Urinary bladder (tissue), 4 donors: ENCODE data around the gene RPTOR. TPM values are rescaled to one million over a fixed set of nuclear protein-coding genes. Genes with fewer than 3 reads are reported as not detected.

Source experiments
- DNase-seq: peaks from one replicate; pipeline ENCODE4 v3.0.0-alpha.2; 2015; ENCODE audit errors: extremely low spot score
- H3K27ac ChIP-seq: one replicate; pipeline ENCODE4 v1.5.1; 2013; ENCODE audit warnings: low read depth, mild to moderate bottlenecking, moderate library complexity
- H3K36me3 ChIP-seq: one replicate; pipeline ENCODE4 v1.6.1; 2013; ENCODE audit warnings: mild to moderate bottlenecking, moderate library complexity; ENCODE audit not compliant: insufficient read depth
- H3K4me1 ChIP-seq: one replicate; pipeline ENCODE4 v1.6.1; 2013; ENCODE audit warnings: mild to moderate bottlenecking, moderate library complexity; ENCODE audit not compliant: insufficient read depth
- H3K4me3 ChIP-seq: one replicate; pipeline ENCODE4 v1.5.1; 2013; ENCODE audit warnings: low read depth, low read length
- WGBS: extraction: QIAGEN DNeasy Blood & Tissue Kit; methylation state at CpG from one replicate; pipeline ENCODE4 v1.1.7; 2013; 5-methylcytosine and 5-hydroxymethylcytosine counted together
- polyA plus RNA-seq: library from polyadenylated mRNA; stranded (reverse); fragments of 200-250 nt; gene quantifications from one replicate; pipeline ENCODE4 v1.2.3, GENCODE V29; 2013
- total RNA-seq: library from RNA; depleted of rRNA; stranded (reverse); fragments of >200 nt; gene quantifications from one replicate; pipeline ENCODE4 v1.2.3, GENCODE V29; 2014
- donor health status: healthy with polysubstance abuse.
- donor health status: healthy.

The RPTOR gene
- total and polyA plus RNA-seq, 2 donors = 23.5 to 54.1 TPM

- H3K27ac ChIP-seq = no peak overlapping the region
- WGBS = 3% methylated on average over 90 of the region's 90 CpGs
Observed at GRCh38 chr17:80992077-80992947, 447.7 kb downstream of the RPTOR start.

GRCh38 chr17:80992948-80993624 is 448.4 kb downstream of the RPTOR start:
- Histone ChIP-seq H3K27ac (no peak overlapping the region), H3K4me1 (no peaks in the 10 kb centered on the region), H3K4me3 (no peak overlapping the region), H3K36me3 (peaks cover 11% of the 10 kb centered on the region)
- WGBS = 62% methylated on average over 18 of the region's 18 CpGs
- DNase-seq = no peak

More at GRCh38 chr17:80992077-80992947, 447.7 kb downstream of the RPTOR start:
- H3K4me3 ChIP-seq = peak overlapping the region; percentile 96
- DNase-seq = no peak
- peaks cover 6% of the 10 kb centered on the region for H3K36me3 ChIP-seq
- H3K4me1 ChIP-seq = no peaks in the 10 kb centered on the region

- Histone ChIP-seq H3K4me3 (no peak overlapping the region), H3K27ac (no peak overlapping the region), H3K4me1 (no peaks in the 10 kb centered on the region), H3K36me3 (peaks cover 13% of the 10 kb centered on the region)
- 92% methylated on average over 13 of the region's 13 CpGs for WGBS
- DNase-seq = no peak
Observed at GRCh38 chr17:80995131-80995530, 450.5 kb downstream of the RPTOR start.

GRCh38 chr17:80996422-80997305 is 452.0 kb downstream of the RPTOR start:
- Histone ChIP-seq H3K4me1 (no peaks in the 10 kb centered on the region), H3K27ac (no peak overlapping the region), H3K4me3 (no peak overlapping the region), H3K36me3 (peaks cover 13% of the 10 kb centered on the region)
- DNase-seq = no peak
- WGBS = 95% methylated on average over 25 of the region's 25 CpGs

GRCh38 chr17:80997424-80998117 is 452.9 kb downstream of the RPTOR start:
- Histone ChIP-seq H3K4me1 (no peaks in the 10 kb centered on the region), H3K4me3 (no peak overlapping the region), H3K27ac (no peak overlapping the region), H3K36me3 (peaks cover 13% of the 10 kb centered on the region)
- WGBS = 92% methylated on average over 32 of the region's 32 CpGs
- no peak for DNase-seq

- no peak overlapping the region for H3K27ac ChIP-seq
Observed at GRCh38 chr17:80998118-80998747, 453.6 kb downstream of the RPTOR start.

GRCh38 chr17:80998748-80999535 is 454.3 kb downstream of the RPTOR start:
- 87% methylated on average over 39 of the region's 39 CpGs for WGBS
- DNase-seq = no peak
- Histone ChIP-seq H3K4me3 (no peak overlapping the region), H3K4me1 (peaks cover 1% of the 10 kb centered on the region), H3K36me3 (peaks cover 13% of the 10 kb centered on the region), H3K27ac (no peak overlapping the region)

More at GRCh38 chr17:80998118-80998747, 453.6 kb downstream of the RPTOR start:
- whole genome bisulfite sequencing = 93% methylated on average over 19 of the region's 19 CpGs
- peaks cover 13% of the 10 kb centered on the region for H3K36me3 ChIP-seq
- no peaks in the 10 kb centered on the region for H3K4me1 ChIP-seq
- H3K4me3 ChIP-seq = no peak overlapping the region
- DNase-seq = no peak

GRCh38 chr17:80999536-81000333 is 455.1 kb downstream of the RPTOR start:
- Histone ChIP-seq H3K4me3 (no peak overlapping the region), H3K4me1 (peaks cover 2% of the 10 kb centered on the region), H3K36me3 (peaks cover 13% of the 10 kb centered on the region), H3K27ac (no peak overlapping the region)
- WGBS = 91% methylated on average over 40 of the region's 40 CpGs
- no peak for DNase-seq

- Histone ChIP-seq H3K4me3 (no peak overlapping the region), H3K36me3 (peaks cover 10% of the 10 kb centered on the region), H3K27ac (no peak overlapping the region), H3K4me1 (peaks cover 2% of the 10 kb centered on the region)
- 90% methylated on average over 8 of the region's 8 CpGs for WGBS
- DNase-seq = no peak
Observed at GRCh38 chr17:81000334-81000630, 455.6 kb downstream of the RPTOR start.

- 78% methylated on average over 18 of the region's 18 CpGs for WGBS
- no peak for DNase-seq
Observed at GRCh38 chr17:81000631-81001357, 456.2 kb downstream of the RPTOR start.

GRCh38 chr17:81002013-81002384 is 457.4 kb downstream of the RPTOR start:
- H3K36me3 ChIP-seq = peaks cover 9% of the 10 kb centered on the region
- DNase-seq = no peak
- H3K4me1 ChIP-seq = peaks cover 2% of the 10 kb centered on the region
- no peak overlapping the region for H3K4me3 ChIP-seq
- H3K27ac ChIP-seq = no peak overlapping the region
- WGBS = 82% methylated on average over 10 of the region's 10 CpGs

More at GRCh38 chr17:81000631-81001357, 456.2 kb downstream of the RPTOR start:
- Histone ChIP-seq H3K4me3 (no peak overlapping the region), H3K27ac (no peak overlapping the region), H3K36me3 (peaks cover 10% of the 10 kb centered on the region), H3K4me1 (peaks cover 2% of the 10 kb centered on the region)
